ENCODE data around the gene OR1J2.

DNA sequence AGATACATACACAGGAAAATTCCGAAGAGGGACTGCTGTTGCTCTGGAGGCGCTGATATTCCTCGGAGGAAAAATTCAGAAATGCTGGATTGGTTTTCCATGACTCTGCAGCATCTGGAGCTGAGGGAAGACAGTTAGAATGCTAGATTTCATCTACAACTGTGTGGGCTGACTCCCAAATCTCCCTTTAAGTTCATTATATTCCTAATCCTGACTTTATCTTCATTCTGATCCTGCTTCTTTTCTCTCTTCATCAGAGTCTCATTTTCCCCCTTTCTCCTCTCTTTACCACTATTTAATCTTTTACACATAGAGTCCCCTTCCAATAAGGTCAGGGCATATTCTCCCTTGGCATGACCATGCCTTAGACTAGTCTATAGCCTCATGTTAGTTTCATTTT lies 16.6 kb downstream of the OR1J2 start, which contains the start of gene OR1N1:
- TF ChIP-seq, protein P1, sequence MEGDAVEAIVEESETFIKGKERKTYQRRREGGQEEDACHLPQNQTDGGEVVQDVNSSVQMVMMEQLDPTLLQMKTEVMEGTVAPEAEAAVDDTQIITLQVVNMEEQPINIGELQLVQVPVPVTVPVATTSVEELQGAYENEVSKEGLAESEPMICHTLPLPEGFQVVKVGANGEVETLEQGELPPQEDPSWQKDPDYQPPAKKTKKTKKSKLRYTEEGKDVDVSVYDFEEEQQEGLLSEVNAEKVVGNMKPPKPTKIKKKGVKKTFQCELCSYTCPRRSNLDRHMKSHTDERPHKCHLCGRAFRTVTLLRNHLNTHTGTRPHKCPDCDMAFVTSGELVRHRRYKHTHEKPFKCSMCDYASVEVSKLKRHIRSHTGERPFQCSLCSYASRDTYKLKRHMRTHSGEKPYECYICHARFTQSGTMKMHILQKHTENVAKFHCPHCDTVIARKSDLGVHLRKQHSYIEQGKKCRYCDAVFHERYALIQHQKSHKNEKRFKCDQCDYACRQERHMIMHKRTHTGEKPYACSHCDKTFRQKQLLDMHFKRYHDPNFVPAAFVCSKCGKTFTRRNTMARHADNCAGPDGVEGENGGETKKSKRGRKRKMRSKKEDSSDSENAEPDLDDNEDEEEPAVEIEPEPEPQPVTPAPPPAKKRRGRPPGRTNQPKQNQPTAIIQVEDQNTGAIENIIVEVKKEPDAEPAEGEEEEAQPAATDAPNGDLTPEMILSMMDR (IDR thresholded peaks at IDR 0.05) = no peak
- TF ChIP-seq POLR2A (IDR thresholded peaks at IDR 0.05) (no peak), POLR2AphosphoS5 (IDR thresholded peaks at IDR 0.05) (no peak)

All from prostate gland (tissue), 2 donors.